ENCODE measurements around the gene FGD6. TPM values are rescaled to one million over a fixed set of nuclear protein-coding genes. Genes with fewer than 3 reads are reported as not detected.

The FGD6 gene
- total and polyA plus RNA-seq, 2 donors (not counting 1 experiment from before 2014, with no cell fraction given): 1.2 to 8.4 TPM

- H3K4me1 ChIP-seq (ENCODE audit: control insufficient read depth in 2 of 2, insufficient read depth in 2 of 2, low read length in 2 of 2): no peaks in the 10 kb centered on the region
- no CpG with 5 or more reads among the region's 2 CpGs for WGBS (ENCODE audit: insufficient coverage)
- H3K9me3 ChIP-seq (ENCODE audit: control extremely low read depth in 1 of 3, control insufficient read depth in 2 of 3, insufficient read depth in 1 of 3, low read length in 2 of 3): no peaks in the 10 kb centered on the region
- no peak overlapping the region for H3K27ac Mint-ChIP-seq
- no peaks in the 10 kb centered on the region for H3K27me3 ChIP-seq (replicated peaks in 1 of 4; ENCODE audit: control extremely low read depth in 1 of 4, control insufficient read depth in 3 of 4, insufficient read depth in 4 of 4, low read length in 3 of 4)
- TF ChIP-seq EZH2 (IDR thresholded peaks at IDR 0.05; ENCODE audit: borderline replicate concordance, insufficient read depth, low read depth, low read length, poor library complexity, severe bottlenecking) (no peak), CTCF (IDR thresholded peaks at IDR 0.05) (no peak)
- ATAC-seq (ENCODE audit: low read depth) (no peak), DNase-seq (no peak)
- no peaks in the 10 kb centered on the region for H3K36me3 ChIP-seq (replicated peaks in 1 of 2; ENCODE audit: control extremely low read depth in 1 of 2, control insufficient read depth in 1 of 2, extremely low read depth in 1 of 2, insufficient read depth in 2 of 2, low read length in 1 of 2)
- H3K4me2 ChIP-seq (replicated peaks; ENCODE audit: low read depth, low read length, poor library complexity, severe bottlenecking): no peak overlapping the region
- no peaks in the 10 kb centered on the region for H3K4me1 Mint-ChIP-seq
- ChIA-PET CTCF (no interaction called here), POLR2A (no interaction called here)
- no peak overlapping the region for H3K4me3 ChIP-seq (ENCODE audit: control extremely low read depth in 1 of 5, extremely low read depth in 1 of 5, insufficient read depth in 1 of 5, low read depth in 2 of 5, low read length in 4 of 5)
- H3K9me3 Mint-ChIP-seq (ENCODE audit: insufficient read depth): no peaks in the 10 kb centered on the region
- H4K20me1 ChIP-seq (ENCODE audit: control insufficient read depth, insufficient read depth, low read length, poor library complexity, severe bottlenecking): no peaks in the 10 kb centered on the region
- no peaks in the 10 kb centered on the region for H3K79me2 ChIP-seq (ENCODE audit: control insufficient read depth, insufficient read depth, low read length)
- intact Hi-C loops (cut with micrococcal nuclease): no loop called here
- H2AFZ ChIP-seq (ENCODE audit: insufficient read depth, low read depth, low read length, poor library complexity, severe bottlenecking): no peak overlapping the region
- H3K27me3 Mint-ChIP-seq: no peaks in the 10 kb centered on the region
- H3K4me3 Mint-ChIP-seq: no peak overlapping the region
- H3K27ac ChIP-seq (ENCODE audit: low read length in 2 of 2): no peak overlapping the region
- no peak overlapping the region for H3K9ac ChIP-seq (ENCODE audit: low read length)
These were observed 40.0 kb downstream of the FGD6 start for GRCh38 chr12:95177201-95177768.

GRCh38 chr12:95173392-95174251 lies 43.6 kb downstream of the FGD6 start:
- no peaks in the 10 kb centered on the region for H3K36me3 ChIP-seq (replicated peaks in 1 of 2; ENCODE audit: control extremely low read depth in 1 of 2, control insufficient read depth in 1 of 2, extremely low read depth in 1 of 2, insufficient read depth in 2 of 2, low read length in 1 of 2)
- no peaks in the 10 kb centered on the region for H4K20me1 ChIP-seq (ENCODE audit: control insufficient read depth, insufficient read depth, low read length, poor library complexity, severe bottlenecking)
- no peak overlapping the region for H3K4me2 ChIP-seq (replicated peaks; ENCODE audit: low read depth, low read length, poor library complexity, severe bottlenecking)
- H2AFZ ChIP-seq (ENCODE audit: insufficient read depth, low read depth, low read length, poor library complexity, severe bottlenecking): no peak overlapping the region
- Mint-ChIP-seq H3K27me3 (no peaks in the 10 kb centered on the region), H3K4me1 (no peaks in the 10 kb centered on the region), H3K4me3 (no peak overlapping the region), H3K9me3 (ENCODE audit: insufficient read depth) (no peaks in the 10 kb centered on the region), H3K27ac (no peak overlapping the region)
- TF ChIP-seq EZH2 (IDR thresholded peaks at IDR 0.05; ENCODE audit: borderline replicate concordance, insufficient read depth, low read depth, low read length, poor library complexity, severe bottlenecking): no peak
- TF ChIP-seq CTCF (IDR thresholded peaks at IDR 0.05): no peak
- no peak for ATAC-seq (ENCODE audit: low read depth)
- CTCF ChIA-PET: no interaction called here
- no peak for DNase-seq
- no peaks in the 10 kb centered on the region for H3K9me3 ChIP-seq (ENCODE audit: control extremely low read depth in 1 of 3, control insufficient read depth in 2 of 3, insufficient read depth in 1 of 3, low read length in 2 of 3)
- WGBS (ENCODE audit: insufficient coverage): 97% methylated on average over 3 of the region's 8 CpGs
- H3K79me2 ChIP-seq (ENCODE audit: control insufficient read depth, insufficient read depth, low read length): no peaks in the 10 kb centered on the region
- no peak overlapping the region for H3K4me3 ChIP-seq (ENCODE audit: control extremely low read depth in 1 of 5, extremely low read depth in 1 of 5, insufficient read depth in 1 of 5, low read depth in 2 of 5, low read length in 4 of 5)
- intact Hi-C loops (cut with micrococcal nuclease): no loop called here
- POLR2A ChIA-PET: no interaction called here
- H3K4me1 ChIP-seq (ENCODE audit: control insufficient read depth in 2 of 2, insufficient read depth in 2 of 2, low read length in 2 of 2): no peaks in the 10 kb centered on the region
- no peaks in the 10 kb centered on the region for H3K27me3 ChIP-seq (replicated peaks in 1 of 4; ENCODE audit: control extremely low read depth in 1 of 4, control insufficient read depth in 3 of 4, insufficient read depth in 4 of 4, low read length in 3 of 4)
- no peak overlapping the region for H3K9ac ChIP-seq (ENCODE audit: low read length)
- no peak overlapping the region for H3K27ac ChIP-seq (ENCODE audit: low read length in 2 of 2)
